ENCODE data around the gene HPCAL1.
"Not testable (repeated sequence)": the region's sequence is repeated elsewhere in the genome, so short reads cannot be mapped to it uniquely, and the experiment has no call there.

Gene HPCAL1

GRCh38 chr2:10297959-10298531, 4.7 kb upstream of the HPCAL1 start:
- H3K27ac Mint-ChIP-seq = peak overlapping the region; percentile 5
- ATAC-seq (replicated peaks) = no peak
- H3K4me1 Mint-ChIP-seq = peaks cover 26 to 41% of the 10 kb centered on the region in 2 donors

DNA sequence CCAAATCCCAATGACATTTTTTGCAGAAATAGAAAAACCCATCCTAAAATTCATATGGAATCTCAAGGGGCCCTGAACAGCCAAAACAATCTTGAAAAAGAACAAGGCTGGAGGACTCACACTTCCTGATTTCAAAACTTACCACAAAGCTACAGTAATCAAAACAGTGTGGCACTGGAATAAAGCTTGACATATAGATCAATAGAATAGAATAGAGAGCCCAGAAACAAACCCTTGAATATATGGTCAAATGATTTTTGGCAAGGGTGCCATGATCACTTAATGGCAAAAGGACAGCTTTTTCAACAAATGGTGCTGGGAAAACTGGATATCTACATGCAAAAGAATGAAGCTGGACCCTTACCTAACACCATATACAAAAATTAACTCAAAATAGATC, 3.9 kb upstream of the HPCAL1 start:
- H3K4me3 Mint-ChIP-seq; H3K27me3 Mint-ChIP-seq; ATAC-seq (replicated peaks); H3K27ac Mint-ChIP-seq; H3K36me3 Mint-ChIP-seq; DNase-seq; H3K9me3 Mint-ChIP-seq: not testable (repeated sequence)
- peaks cover 29 to 47% of the 10 kb centered on the region in 2 donors for H3K4me1 Mint-ChIP-seq

More at GRCh38 chr2:10297959-10298531, 4.7 kb upstream of the HPCAL1 start:
- peaks cover 0 to 2% of the 10 kb centered on the region in 2 donors for H3K9me3 Mint-ChIP-seq
- DNase-seq = no peak
- peak overlapping the region in 1 of 2 donors; percentile 29 for H3K4me3 Mint-ChIP-seq
- H3K36me3 Mint-ChIP-seq = peaks cover 0 to 3% of the 10 kb centered on the region in 2 donors
- no peaks in the 10 kb centered on the region for H3K27me3 Mint-ChIP-seq

DNA sequence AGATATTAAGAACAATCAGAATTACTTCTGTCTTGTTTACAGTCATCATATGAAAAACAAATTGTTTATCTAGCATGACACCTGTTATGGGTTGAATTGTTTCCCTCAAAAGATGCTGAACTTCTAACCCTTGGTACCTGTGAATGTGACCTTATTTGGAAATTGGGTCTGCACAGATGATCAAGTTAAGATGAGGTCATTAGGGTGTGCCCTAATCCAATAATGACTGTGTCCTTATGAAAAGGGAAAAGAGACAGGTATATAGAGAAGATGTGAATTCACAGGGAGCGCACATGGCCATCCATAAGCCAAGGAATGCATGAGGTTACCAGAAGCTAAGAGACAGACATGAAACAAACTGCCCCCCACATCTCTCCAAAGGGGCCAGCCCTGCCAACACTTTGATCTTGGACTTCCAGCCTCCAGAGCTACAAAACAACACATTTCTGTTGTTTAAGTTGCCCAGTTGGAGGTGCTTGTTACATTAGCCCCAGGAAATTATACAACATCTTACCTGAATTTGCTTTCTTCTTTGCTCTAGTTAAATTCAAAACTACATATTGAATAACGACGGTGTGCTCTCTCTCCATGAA, 2.3 kb upstream of the HPCAL1 start:
- H3K9me3 Mint-ChIP-seq = peaks cover 0 to 2% of the 10 kb centered on the region in 2 donors
- peak overlapping the region in 1 of 2 donors; percentile 29 for H3K4me3 Mint-ChIP-seq
- no peak for DNase-seq
- H3K36me3 Mint-ChIP-seq = peaks cover 0 to 3% of the 10 kb centered on the region in 2 donors
- no peak for ATAC-seq (replicated peaks)
- H3K27ac Mint-ChIP-seq = no peak overlapping the region
- peaks cover 36 to 61% of the 10 kb centered on the region in 2 donors for H3K4me1 Mint-ChIP-seq
- no peaks in the 10 kb centered on the region for H3K27me3 Mint-ChIP-seq

DNA sequence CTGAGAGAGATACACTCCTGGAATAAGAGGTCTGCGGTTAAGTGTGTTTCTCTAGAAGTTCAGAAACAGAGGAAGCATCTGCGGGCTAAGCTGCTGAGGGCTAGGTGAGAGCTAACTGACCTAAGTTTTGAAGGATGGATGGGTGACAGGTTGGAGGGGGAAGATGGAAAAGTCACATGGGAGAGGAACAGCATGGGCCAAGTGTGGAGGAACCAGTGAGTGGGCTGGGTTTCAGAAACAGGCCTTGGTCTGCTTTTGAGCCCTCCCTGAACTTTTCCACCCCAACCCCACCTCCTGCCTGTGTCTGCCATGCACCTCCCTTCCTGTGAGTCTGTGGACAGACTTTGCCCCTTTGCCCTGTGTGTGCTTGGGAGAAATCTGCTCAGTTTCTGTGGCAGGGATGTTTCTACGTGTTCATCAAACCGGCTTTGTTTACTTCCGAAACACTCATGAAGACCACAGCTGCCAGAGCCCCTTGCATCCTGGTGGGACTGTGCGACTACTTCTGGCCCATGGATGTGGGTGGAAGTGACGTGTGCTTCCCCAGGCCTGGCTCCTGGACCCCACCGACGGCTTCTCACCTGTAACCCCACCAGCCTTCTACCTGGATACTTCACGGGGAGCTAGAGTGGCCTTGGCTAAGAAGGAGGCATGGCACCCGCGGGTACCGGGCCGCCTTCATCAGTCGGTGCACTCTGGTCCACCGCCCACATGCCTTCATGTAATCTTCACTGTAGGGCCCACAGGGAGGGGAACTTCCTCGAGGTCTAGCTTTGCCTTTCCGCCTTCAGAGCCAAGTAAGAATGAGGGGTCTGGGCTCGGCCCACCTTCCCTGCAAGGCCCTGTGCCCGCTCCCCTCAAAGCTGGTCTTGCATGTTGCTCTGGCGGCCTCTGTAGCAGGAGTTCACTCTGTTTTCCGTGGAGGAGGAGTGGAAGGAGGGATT, 1.4 kb upstream of the HPCAL1 start:
- DNase-seq (no peak), ATAC-seq (replicated peaks) (no peak)
- Mint-ChIP-seq H3K36me3 (peaks cover 0 to 3% of the 10 kb centered on the region in 2 donors), H3K4me3 (peak overlapping the region; percentile 62 to 89), H3K27ac (peak overlapping the region; percentile 56), H3K27me3 (no peaks in the 10 kb centered on the region), H3K9me3 (peaks cover 0 to 2% of the 10 kb centered on the region in 2 donors), H3K4me1 (peaks cover 42 to 70% of the 10 kb centered on the region in 2 donors)

DNA sequence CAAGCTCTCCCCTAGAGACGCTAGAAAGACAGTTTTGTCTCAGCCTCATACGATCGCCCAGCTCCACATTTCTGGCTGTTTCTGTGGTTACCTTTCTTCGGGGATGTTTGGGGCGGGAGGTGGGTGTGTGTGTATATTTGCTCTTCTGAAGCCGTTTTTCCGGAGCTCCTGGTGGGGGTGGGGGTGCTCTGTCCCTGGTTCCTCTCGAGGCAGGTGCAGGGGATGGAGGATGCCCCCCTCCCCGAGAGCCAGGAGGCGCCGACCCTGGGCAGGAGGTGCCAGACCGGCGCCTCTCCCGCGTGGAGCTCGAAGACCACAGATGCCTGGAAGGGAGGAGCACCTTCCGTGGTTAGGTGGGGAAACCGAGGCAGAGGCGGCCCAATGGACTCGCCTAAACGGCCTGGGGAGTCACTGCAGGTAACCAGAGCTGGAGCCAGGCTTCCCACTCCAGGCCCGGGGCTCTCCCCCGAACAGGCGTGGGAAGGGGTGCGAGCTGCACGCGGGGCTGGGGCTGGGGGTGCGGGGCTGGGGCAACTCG, 694 bp upstream of the HPCAL1 start:
- peaks cover 0 to 3% of the 10 kb centered on the region in 2 donors for H3K36me3 Mint-ChIP-seq
- H3K4me1 Mint-ChIP-seq = peaks cover 45 to 77% of the 10 kb centered on the region in 2 donors
- ATAC-seq (replicated peaks) (no peak), DNase-seq (no peak)
- peak overlapping the region; percentile 56 for H3K27ac Mint-ChIP-seq
- no peaks in the 10 kb centered on the region for H3K27me3 Mint-ChIP-seq
- H3K4me3 Mint-ChIP-seq = peak overlapping the region; percentile 62 to 89
- peaks cover 0 to 2% of the 10 kb centered on the region in 2 donors for H3K9me3 Mint-ChIP-seq

DNA sequence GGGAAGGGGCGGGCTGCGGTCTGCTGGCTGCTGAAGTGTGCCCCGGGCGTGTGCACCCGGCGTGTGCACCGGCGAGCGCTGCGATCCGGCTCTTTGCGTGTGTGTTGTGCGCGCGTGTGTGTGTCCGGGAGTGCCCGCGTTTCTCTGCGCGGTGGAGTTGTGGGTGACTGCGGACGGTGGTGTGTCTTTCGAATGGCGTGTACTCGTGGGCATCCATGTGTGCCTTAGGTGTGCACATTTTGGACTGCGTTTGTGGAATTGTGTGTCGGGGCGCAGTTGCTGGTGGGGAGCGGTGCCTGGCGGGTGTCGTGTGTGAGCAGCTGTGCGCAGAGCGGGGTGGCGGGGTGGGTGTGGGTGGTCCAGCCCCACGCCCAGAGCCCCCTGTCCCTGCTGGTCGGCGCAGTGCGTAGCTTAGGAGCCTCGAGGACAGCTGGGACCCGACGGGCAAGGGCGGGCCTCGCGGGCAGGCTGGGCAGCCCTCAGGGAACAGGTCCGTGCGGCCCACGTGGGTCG, 533 bp downstream of the HPCAL1 start:
- no peak for DNase-seq
- H3K9me3 Mint-ChIP-seq = peaks cover 0 to 2% of the 10 kb centered on the region in 2 donors
- H3K4me3 Mint-ChIP-seq = peak overlapping the region; percentile 89 to 99
- peak overlapping the region; percentile 86 for H3K27ac Mint-ChIP-seq
- H3K36me3 Mint-ChIP-seq = peaks cover 0 to 3% of the 10 kb centered on the region in 2 donors
- peak; percentile 29 to 32 for ATAC-seq (replicated peaks)
- H3K4me1 Mint-ChIP-seq = peaks cover 48 to 77% of the 10 kb centered on the region in 2 donors
- no peaks in the 10 kb centered on the region for H3K27me3 Mint-ChIP-seq

DNA sequence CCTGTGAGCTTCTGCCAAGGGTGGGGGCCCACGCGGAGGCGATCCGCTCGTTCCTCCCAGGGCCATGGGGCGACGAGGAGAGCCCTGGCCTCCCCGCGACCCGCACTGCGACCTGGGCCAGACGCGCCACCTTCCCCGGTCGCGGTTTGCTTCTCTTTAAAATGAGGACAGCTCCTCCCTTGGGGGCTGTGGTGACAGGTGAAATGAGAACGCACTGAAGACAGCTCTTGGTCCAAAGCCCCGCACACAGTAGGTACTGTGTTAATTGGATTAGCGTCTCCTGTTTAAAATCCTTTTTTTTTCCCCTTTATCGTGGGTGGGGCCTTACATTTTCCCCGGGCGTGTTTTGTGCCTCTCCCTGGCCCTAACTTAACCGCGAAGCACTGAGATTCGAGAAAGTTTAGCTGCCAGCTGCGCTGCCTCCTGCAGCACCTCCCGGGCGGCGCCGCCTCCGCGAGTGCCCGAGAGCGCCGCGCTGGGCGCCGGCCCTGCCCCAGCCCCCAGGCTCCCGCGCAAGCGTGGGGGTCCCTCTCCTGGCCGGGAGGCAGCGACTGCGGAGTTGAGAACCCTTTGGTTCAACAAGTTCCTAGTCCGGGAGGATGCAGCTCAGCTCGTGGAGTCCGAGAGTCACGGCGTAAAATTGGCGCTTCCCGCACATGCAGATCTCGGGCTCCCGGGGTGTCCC, 1.1 kb downstream of the HPCAL1 start:
- peaks cover 47 to 75% of the 10 kb centered on the region in 2 donors for H3K4me1 Mint-ChIP-seq
- H3K36me3 Mint-ChIP-seq = peaks cover 0 to 1% of the 10 kb centered on the region in 2 donors
- peaks cover 0 to 1% of the 10 kb centered on the region in 2 donors for H3K9me3 Mint-ChIP-seq
- DNase-seq (peak; percentile 35), ATAC-seq (replicated peaks) (peak; percentile 26 to 31)
- peak overlapping the region; percentile 89 to 99 for H3K4me3 Mint-ChIP-seq
- peak overlapping the region; percentile 86 for H3K27ac Mint-ChIP-seq
- H3K27me3 Mint-ChIP-seq = no peaks in the 10 kb centered on the region

- Mint-ChIP-seq H3K36me3 (peaks cover 0 to under 1% of the 10 kb centered on the region in 2 donors), H3K4me1 (peaks cover 51 to 77% of the 10 kb centered on the region in 2 donors), H3K27me3 (no peaks in the 10 kb centered on the region), H3K27ac (peak overlapping the region; percentile 86), H3K4me3 (peak overlapping the region; percentile 89 to 99), H3K9me3 (no peaks in the 10 kb centered on the region)
- ATAC-seq (replicated peaks) = no peak
- DNase-seq = no peak
Measured at GRCh38 chr2:10304458-10305253, 2.0 kb downstream of the HPCAL1 start.

DNA sequence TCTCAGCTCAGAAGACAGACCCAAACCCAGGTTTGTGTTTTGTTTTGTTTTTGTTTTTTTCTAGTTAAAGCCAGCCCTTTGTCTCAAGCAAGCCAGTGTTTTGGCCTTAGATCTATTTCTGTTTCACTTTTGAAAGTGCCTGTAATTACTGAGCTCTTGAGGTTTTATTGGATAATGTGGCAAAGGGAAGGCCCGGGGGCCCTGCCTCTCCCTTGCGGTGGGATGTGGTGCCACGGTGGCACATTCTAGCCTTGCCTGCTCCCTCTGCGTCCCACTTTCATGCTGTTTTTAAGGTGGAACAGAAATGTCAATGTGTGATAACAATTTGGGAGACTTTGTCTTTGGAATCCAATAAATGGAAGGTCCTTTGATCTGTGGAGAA, 2.5 kb downstream of the HPCAL1 start:
- ATAC-seq (replicated peaks) = no peak
- H3K4me3 Mint-ChIP-seq = peak overlapping the region; percentile 45 to 62
- DNase-seq = no peak

DNA sequence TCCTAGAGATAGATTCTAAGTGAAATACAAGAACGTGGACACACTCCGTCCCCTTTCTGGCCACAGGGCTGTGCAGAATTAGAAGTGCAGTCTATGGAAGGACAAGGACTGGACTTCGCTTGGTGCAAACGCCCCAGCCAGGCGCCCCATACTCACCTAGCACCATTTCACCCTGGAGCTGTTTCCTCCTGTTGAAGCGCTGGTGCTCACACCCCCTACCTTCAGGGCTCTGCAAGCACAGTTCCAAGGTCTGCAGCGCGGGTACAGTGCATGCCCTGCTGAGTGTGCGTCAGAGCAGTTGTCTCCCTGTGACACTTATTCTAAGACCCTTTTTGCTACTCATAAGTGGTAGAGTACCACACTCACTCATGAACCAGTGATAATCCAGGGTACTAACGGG, 3.0 kb downstream of the HPCAL1 start:
- Mint-ChIP-seq H3K9me3 (no peaks in the 10 kb centered on the region), H3K27ac (no peak overlapping the region), H3K27me3 (no peaks in the 10 kb centered on the region), H3K4me3 (peak overlapping the region; percentile 45 to 62), H3K4me1 (peaks cover 52 to 81% of the 10 kb centered on the region in 2 donors), H3K36me3 (peaks cover 0 to 5% of the 10 kb centered on the region in 2 donors)
- ATAC-seq (replicated peaks) (no peak), DNase-seq (no peak)

More for the DNA sequence above, 2.5 kb downstream of the HPCAL1 start:
- Mint-ChIP-seq H3K4me1 (peaks cover 54 to 82% of the 10 kb centered on the region in 2 donors), H3K9me3 (no peaks in the 10 kb centered on the region), H3K27me3 (no peaks in the 10 kb centered on the region), H3K36me3 (peaks cover 0 to 5% of the 10 kb centered on the region in 2 donors), H3K27ac (no peak overlapping the region)

- H3K27me3 Mint-ChIP-seq = no peaks in the 10 kb centered on the region
- DNase-seq (no peak), ATAC-seq (replicated peaks) (no peak)
- H3K36me3 Mint-ChIP-seq = peaks cover 0 to 5% of the 10 kb centered on the region in 2 donors
- H3K27ac Mint-ChIP-seq = no peak overlapping the region
- no peak overlapping the region for H3K4me3 Mint-ChIP-seq
- no peaks in the 10 kb centered on the region for H3K9me3 Mint-ChIP-seq
- peaks cover 43 to 69% of the 10 kb centered on the region in 2 donors for H3K4me1 Mint-ChIP-seq
Measured at GRCh38 chr2:10306901-10307463, 4.3 kb downstream of the HPCAL1 start.

- DNase-seq (no peak), ATAC-seq (replicated peaks) (no peak)
- Mint-ChIP-seq H3K27me3 (no peaks in the 10 kb centered on the region), H3K9me3 (no peaks in the 10 kb centered on the region), H3K27ac (no peak overlapping the region), H3K4me1 (peaks cover 42 to 67% of the 10 kb centered on the region in 2 donors), H3K4me3 (no peak overlapping the region), H3K36me3 (peaks cover 0 to 5% of the 10 kb centered on the region in 2 donors)
Measured at GRCh38 chr2:10307561-10308156, 5.0 kb downstream of the HPCAL1 start.
